ENCODE measurements around the gene MYO9B. TPM values are rescaled to one million over a fixed set of nuclear protein-coding genes. Genes with fewer than 3 reads are reported as not detected.

The MYO9B gene
- polyA plus RNA-seq (14.3 to 17.9 TPM (median 14.4 TPM) in 3 replicates), polyA minus RNA-seq (34.1 to 67.6 TPM (median 42.6 TPM) in 3 replicates)
- 40.3 TPM for polyA plus RNA-seq (2011; ENCODE audit: low read depth)
- polyA plus RNA-seq (2011; cell fraction: cytosol; rRNA removed) = 9.3 and 14.6 TPM in 2 replicates
- 49.5 and 62.1 TPM in 2 replicates for polyA plus RNA-seq (2011; cell fraction: nucleus; rRNA removed)
- polyA plus RNA-seq (2012; ENCODE audit: low replicate concordance) = 17.6 and 29.5 TPM in 2 replicates
- 48.5 TPM for polyA minus RNA-seq (2011; cell fraction: cytosol; rRNA and poly(A)+ RNA removed)
- 45.9 and 52.1 TPM in 2 replicates for polyA minus RNA-seq (2011; cell fraction: nucleus; rRNA and poly(A)+ RNA removed)

GRCh38 chr19:17075035-17075863 lies at the start of gene MYO9B, which contains the start of gene HAUS8:
TSS of gene MYO9B (plus strand) at chr19:17075777. CDS start at chr19:17101718, 25,941 bp downstream.
TSS of gene HAUS8 (minus strand) at chr19:17075452. CDS start at chr19:17075422, 30 bp downstream.
- TF ChIP-seq EZH2 (IDR thresholded peaks at IDR 0.05; ENCODE audit: low read length) (no peak), CTCF (optimal IDR thresholded peaks at IDR 0.05 in 1 of 3, IDR thresholded peaks at IDR 0.05 in 1 of 3, conservative IDR thresholded peaks at IDR 0.05 in 1 of 3; ENCODE audit: extremely low read depth in 1 of 3, insufficient read depth in 2 of 3, low read length in 3 of 3) (no peak)
- dilution Hi-C loops (cut with MboI; ENCODE audit: extremely low pct_ligation_motif_present, low sequenced_read_pairs) = no loop called here
- H3K9me3 ChIP-seq (ENCODE audit: control insufficient read depth, low read depth, low read length) = no peaks in the 10 kb centered on the region
- peaks cover 41% of the 10 kb centered on the region for H3K4me1 ChIP-seq (ENCODE audit: control insufficient read depth, extremely low read depth, insufficient read depth, low read length)
- no peaks in the 10 kb centered on the region for H3K9me1 ChIP-seq (ENCODE audit: control insufficient read depth, extremely low read depth, insufficient read depth, low read length)
- no peaks in the 10 kb centered on the region for H3K27me3 ChIP-seq (ENCODE audit: control insufficient read depth, extremely low read depth, insufficient read depth, low read length)
- H3K79me2 ChIP-seq (ENCODE audit: control insufficient read depth, insufficient read depth, low read length) = peaks cover 68% of the 10 kb centered on the region
- peak; percentile 5 for FAIRE-seq
- peaks cover 2 to 8% of the 10 kb centered on the region in 2 experiments for H3K36me3 ChIP-seq (ENCODE audit: control insufficient read depth in 2 of 2, extremely low read depth in 1 of 2, insufficient read depth in 2 of 2, low read length in 2 of 2)
- H3K4me2 ChIP-seq (ENCODE audit: control insufficient read depth, extremely low read depth, insufficient read depth, low read depth, low read length) = peak within 1 kb of the TSS; percentile 98
- peak within 1 kb of the TSS; percentile 91 for H3K9ac ChIP-seq (ENCODE audit: control insufficient read depth, extremely low read depth, insufficient read depth, low read length)
- H4K20me1 ChIP-seq (ENCODE audit: control insufficient read depth, extremely low read depth, insufficient read depth, low read length) = peaks cover 4% of the 10 kb centered on the region
- H3K4me3 ChIP-seq (ENCODE audit: control insufficient read depth in 2 of 3, extremely low read depth in 1 of 3, insufficient read depth in 2 of 3, low read depth in 1 of 3, low read length in 3 of 3) = peak within 1 kb of the TSS; percentile 86 to 94 (median 90)
- H2AFZ ChIP-seq (ENCODE audit: control insufficient read depth, low read length) = peak within 1 kb of the TSS; percentile 98
- DNase-seq (ENCODE audit: low read depth, low spot score) = peak; percentile 97
- peak within 1 kb of the TSS; percentile 82 for H3K27ac ChIP-seq (ENCODE audit: control insufficient read depth, insufficient read depth, low read length)

GRCh38 chr19:17025991-17026658 lies 49.5 kb upstream of the MYO9B start:
- dilution Hi-C loops (cut with MboI; ENCODE audit: extremely low pct_ligation_motif_present, low sequenced_read_pairs) = no loop called here
- H3K36me3 ChIP-seq (ENCODE audit: control insufficient read depth in 2 of 2, extremely low read depth in 1 of 2, insufficient read depth in 2 of 2, low read length in 2 of 2) = no peaks in the 10 kb centered on the region
- H3K4me1 ChIP-seq (ENCODE audit: control insufficient read depth, extremely low read depth, insufficient read depth, low read length) = peaks cover 3% of the 10 kb centered on the region
- H3K27me3 ChIP-seq (ENCODE audit: control insufficient read depth, extremely low read depth, insufficient read depth, low read length) = peaks cover 30% of the 10 kb centered on the region
- H3K9me1 ChIP-seq (ENCODE audit: control insufficient read depth, extremely low read depth, insufficient read depth, low read length) = no peaks in the 10 kb centered on the region
- H4K20me1 ChIP-seq (ENCODE audit: control insufficient read depth, extremely low read depth, insufficient read depth, low read length) = no peaks in the 10 kb centered on the region
- no peaks in the 10 kb centered on the region for H3K79me2 ChIP-seq (ENCODE audit: control insufficient read depth, insufficient read depth, low read length)
- no peak for FAIRE-seq
- no peak overlapping the region for H3K4me3 ChIP-seq (ENCODE audit: control insufficient read depth in 2 of 3, extremely low read depth in 1 of 3, insufficient read depth in 2 of 3, low read depth in 1 of 3, low read length in 3 of 3)
- no peak for DNase-seq (ENCODE audit: low read depth, low spot score)
- no peaks in the 10 kb centered on the region for H3K9me3 ChIP-seq (ENCODE audit: control insufficient read depth, low read depth, low read length)
- peak overlapping the region; percentile 22 for H3K4me2 ChIP-seq (ENCODE audit: control insufficient read depth, extremely low read depth, insufficient read depth, low read depth, low read length)
- no peak overlapping the region for H2AFZ ChIP-seq (ENCODE audit: control insufficient read depth, low read length)
- TF ChIP-seq EZH2 (IDR thresholded peaks at IDR 0.05; ENCODE audit: low read length) = peak; percentile 72
- TF ChIP-seq CTCF (optimal IDR thresholded peaks at IDR 0.05 in 1 of 3, IDR thresholded peaks at IDR 0.05 in 1 of 3, conservative IDR thresholded peaks at IDR 0.05 in 1 of 3; ENCODE audit: extremely low read depth in 1 of 3, insufficient read depth in 2 of 3, low read length in 3 of 3) = no peak
- no peak overlapping the region for H3K9ac ChIP-seq (ENCODE audit: control insufficient read depth, extremely low read depth, insufficient read depth, low read length)
- no peak overlapping the region for H3K27ac ChIP-seq (ENCODE audit: control insufficient read depth, insufficient read depth, low read length)
